ENCODE data around the gene IL10.
"Not testable (repeated sequence)": the region's sequence is repeated elsewhere in the genome, so short reads cannot be mapped to it uniquely, and the experiment has no call there.

IL10 gene

GRCh38 chr1:206769304-206769731, 3.0 kb downstream of the IL10 start:
- H3K27me3 Mint-ChIP-seq: no peaks in the 10 kb centered on the region
- peak overlapping the region; percentile 83 for H3K27ac Mint-ChIP-seq (ENCODE audit: low read depth)
- ATAC-seq (replicated peaks; ENCODE audit: extremely low read depth, poor library complexity, severe bottlenecking) (peak; percentile 79), DNase-seq (ENCODE audit: low spot score in 2 of 2) (peak in 1 of 2 donors; percentile 66)
- peak overlapping the region; percentile 47 for H3K4me3 Mint-ChIP-seq
- H3K9me3 Mint-ChIP-seq: no peaks in the 10 kb centered on the region
- H3K4me1 Mint-ChIP-seq: peaks cover 76% of the 10 kb centered on the region
- peaks cover 3% of the 10 kb centered on the region for H3K36me3 Mint-ChIP-seq (ENCODE audit: insufficient read depth)

GRCh38 chr1:206768472-206769303, 3.6 kb downstream of the IL10 start:
- Mint-ChIP-seq H3K4me3 (peak overlapping the region; percentile 47), H3K4me1 (peaks cover 77% of the 10 kb centered on the region)
- ATAC-seq (replicated peaks; ENCODE audit: extremely low read depth, poor library complexity, severe bottlenecking): peak; percentile 21

GRCh38 chr1:206766251-206766856, 5.9 kb downstream of the IL10 start:
- ATAC-seq (replicated peaks; ENCODE audit: extremely low read depth, poor library complexity, severe bottlenecking) (peak; percentile 69), DNase-seq (ENCODE audit: low spot score in 2 of 2) (peak; percentile 47 to 61)
- peaks cover 1% of the 10 kb centered on the region for H3K36me3 Mint-ChIP-seq (ENCODE audit: insufficient read depth)
- peak overlapping the region; percentile 64 for H3K4me3 Mint-ChIP-seq
- H3K27me3 Mint-ChIP-seq: no peaks in the 10 kb centered on the region
- H3K27ac Mint-ChIP-seq (ENCODE audit: low read depth): peak overlapping the region; percentile 85
- H3K4me1 Mint-ChIP-seq: peaks cover 63% of the 10 kb centered on the region
- no peaks in the 10 kb centered on the region for H3K9me3 Mint-ChIP-seq

More at GRCh38 chr1:206768472-206769303, 3.6 kb downstream of the IL10 start:
- Mint-ChIP-seq H3K36me3 (ENCODE audit: insufficient read depth) (peaks cover 3% of the 10 kb centered on the region), H3K27me3 (no peaks in the 10 kb centered on the region), H3K9me3 (no peaks in the 10 kb centered on the region), H3K27ac (ENCODE audit: low read depth) (peak overlapping the region; percentile 83)
- no peak for DNase-seq (ENCODE audit: low spot score in 2 of 2)

GRCh38 chr1:206765771-206766170, 6.5 kb downstream of the IL10 start:
- not testable (repeated sequence) for DNase-seq (ENCODE audit: low spot score in 2 of 2); H3K27me3 Mint-ChIP-seq; H3K9me3 Mint-ChIP-seq; H3K27ac Mint-ChIP-seq (ENCODE audit: low read depth); H3K36me3 Mint-ChIP-seq (ENCODE audit: insufficient read depth); ATAC-seq (replicated peaks; ENCODE audit: extremely low read depth, poor library complexity, severe bottlenecking)
- peaks cover 57% of the 10 kb centered on the region for H3K4me1 Mint-ChIP-seq
- H3K4me3 Mint-ChIP-seq: peak overlapping the region; percentile 64

- not testable (repeated sequence) for H3K27me3 Mint-ChIP-seq; H3K9me3 Mint-ChIP-seq; ATAC-seq (replicated peaks; ENCODE audit: extremely low read depth, poor library complexity, severe bottlenecking); DNase-seq (ENCODE audit: low spot score in 2 of 2); H3K4me3 Mint-ChIP-seq; H3K36me3 Mint-ChIP-seq (ENCODE audit: insufficient read depth)
- Mint-ChIP-seq H3K4me1 (peaks cover 32% of the 10 kb centered on the region), H3K27ac (ENCODE audit: low read depth) (peak overlapping the region; percentile 57)
Observed at GRCh38 chr1:206762741-206763364, 9.4 kb downstream of the IL10 start.

GRCh38 chr1:206761159-206761768, 11.0 kb downstream of the IL10 start:
- Mint-ChIP-seq H3K4me3 (no peak overlapping the region), H3K4me1 (peaks cover 29% of the 10 kb centered on the region), H3K27ac (ENCODE audit: low read depth) (no peak overlapping the region), H3K9me3 (no peaks in the 10 kb centered on the region), H3K27me3 (no peaks in the 10 kb centered on the region), H3K36me3 (ENCODE audit: insufficient read depth) (peaks cover 3% of the 10 kb centered on the region)
- no peak for ATAC-seq (replicated peaks; ENCODE audit: extremely low read depth, poor library complexity, severe bottlenecking)
- no peak for DNase-seq (ENCODE audit: low spot score in 2 of 2)

GRCh38 chr1:206760590-206760989, 11.7 kb downstream of the IL10 start:
- peaks cover 26% of the 10 kb centered on the region for H3K4me1 Mint-ChIP-seq
- H3K27ac Mint-ChIP-seq (ENCODE audit: low read depth): no peak overlapping the region
- peaks cover 3% of the 10 kb centered on the region for H3K36me3 Mint-ChIP-seq (ENCODE audit: insufficient read depth)
- DNase-seq (ENCODE audit: low spot score in 2 of 2): no peak
- H3K4me3 Mint-ChIP-seq: no peak overlapping the region
- no peak for ATAC-seq (replicated peaks; ENCODE audit: extremely low read depth, poor library complexity, severe bottlenecking)
- H3K9me3 Mint-ChIP-seq: no peaks in the 10 kb centered on the region
- H3K27me3 Mint-ChIP-seq: no peaks in the 10 kb centered on the region

- H3K9me3 Mint-ChIP-seq: no peaks in the 10 kb centered on the region
- H3K27ac Mint-ChIP-seq (ENCODE audit: low read depth): no peak overlapping the region
- ATAC-seq (replicated peaks; ENCODE audit: extremely low read depth, poor library complexity, severe bottlenecking) (peak; percentile 92), DNase-seq (ENCODE audit: low spot score in 2 of 2) (no peak)
- peaks cover 20% of the 10 kb centered on the region for H3K4me1 Mint-ChIP-seq
- no peaks in the 10 kb centered on the region for H3K27me3 Mint-ChIP-seq
- no peak overlapping the region for H3K4me3 Mint-ChIP-seq
- H3K36me3 Mint-ChIP-seq (ENCODE audit: insufficient read depth): peaks cover 1% of the 10 kb centered on the region
Observed at GRCh38 chr1:206757524-206758266, 14.6 kb downstream of the IL10 start.

GRCh38 chr1:206754011-206754410, 18.3 kb downstream of the IL10 start:
- no peak overlapping the region for H3K27ac Mint-ChIP-seq (ENCODE audit: low read depth)
- no peaks in the 10 kb centered on the region for H3K9me3 Mint-ChIP-seq
- H3K4me1 Mint-ChIP-seq: peaks cover 20% of the 10 kb centered on the region
- H3K4me3 Mint-ChIP-seq: no peak overlapping the region
- no peaks in the 10 kb centered on the region for H3K27me3 Mint-ChIP-seq
- ATAC-seq (replicated peaks; ENCODE audit: extremely low read depth, poor library complexity, severe bottlenecking) (no peak), DNase-seq (ENCODE audit: low spot score in 2 of 2) (no peak)
- no peaks in the 10 kb centered on the region for H3K36me3 Mint-ChIP-seq (ENCODE audit: insufficient read depth)

GRCh38 chr1:206753141-206753540, 19.2 kb downstream of the IL10 start:
- peaks cover 20% of the 10 kb centered on the region for H3K4me1 Mint-ChIP-seq
- H3K9me3 Mint-ChIP-seq: no peaks in the 10 kb centered on the region
- no peaks in the 10 kb centered on the region for H3K36me3 Mint-ChIP-seq (ENCODE audit: insufficient read depth)
- H3K27ac Mint-ChIP-seq (ENCODE audit: low read depth): no peak overlapping the region
- no peak for DNase-seq (ENCODE audit: low spot score in 2 of 2)
- ATAC-seq (replicated peaks; ENCODE audit: extremely low read depth, poor library complexity, severe bottlenecking): no peak
- no peak overlapping the region for H3K4me3 Mint-ChIP-seq
- H3K27me3 Mint-ChIP-seq: no peaks in the 10 kb centered on the region

GRCh38 chr1:206752481-206752880, 19.8 kb downstream of the IL10 start:
- DNase-seq (ENCODE audit: low spot score in 2 of 2): no peak
- H3K27me3 Mint-ChIP-seq: no peaks in the 10 kb centered on the region
- H3K27ac Mint-ChIP-seq (ENCODE audit: low read depth): no peak overlapping the region

GRCh38 chr1:206751891-206752290, 20.4 kb downstream of the IL10 start:
- Mint-ChIP-seq H3K9me3 (no peaks in the 10 kb centered on the region), H3K27me3 (no peaks in the 10 kb centered on the region), H3K4me1 (peaks cover 20% of the 10 kb centered on the region), H3K27ac (ENCODE audit: low read depth) (no peak overlapping the region), H3K4me3 (no peak overlapping the region), H3K36me3 (ENCODE audit: insufficient read depth) (no peaks in the 10 kb centered on the region)
- no peak for DNase-seq (ENCODE audit: low spot score in 2 of 2)
- no peak for ATAC-seq (replicated peaks; ENCODE audit: extremely low read depth, poor library complexity, severe bottlenecking)

More at GRCh38 chr1:206752481-206752880, 19.8 kb downstream of the IL10 start:
- peaks cover 20% of the 10 kb centered on the region for H3K4me1 Mint-ChIP-seq
- no peaks in the 10 kb centered on the region for H3K9me3 Mint-ChIP-seq
- H3K36me3 Mint-ChIP-seq (ENCODE audit: insufficient read depth): no peaks in the 10 kb centered on the region
- no peak overlapping the region for H3K4me3 Mint-ChIP-seq
- no peak for ATAC-seq (replicated peaks; ENCODE audit: extremely low read depth, poor library complexity, severe bottlenecking)
